ENCODE results near the gene CHN2.

Gene CHN2

DNA sequence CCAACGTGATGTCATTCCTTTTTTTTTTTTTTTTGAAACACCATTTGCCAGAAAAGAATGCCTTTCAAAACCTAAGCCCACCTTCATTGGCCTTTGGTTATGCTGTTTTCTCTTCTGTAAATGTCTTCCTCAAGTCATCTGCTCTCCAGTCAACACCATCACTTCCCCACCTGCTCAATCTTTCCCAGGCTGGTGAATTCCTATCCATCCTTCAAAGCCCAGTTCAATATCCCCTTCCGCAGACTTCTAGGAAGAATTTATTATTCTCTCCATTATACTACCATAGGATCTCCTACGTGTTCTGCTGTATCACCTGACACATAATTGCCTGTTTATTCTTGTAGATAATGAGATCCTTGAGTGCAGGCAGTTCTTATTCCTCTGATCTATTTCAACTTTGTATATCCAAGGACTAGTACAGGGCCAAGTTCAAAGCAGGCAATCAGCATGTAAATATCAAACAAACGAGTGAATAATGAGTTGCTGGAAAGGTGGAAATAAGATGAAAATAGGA is 295.6 kb downstream of the CHN2 start:
- TF ChIP-seq CTBP1 (IDR thresholded peaks at IDR 0.05; ENCODE audit: borderline replicate concordance) (no peak), BHLHE40 (IDR thresholded peaks at IDR 0.05; ENCODE audit: borderline replicate concordance) (no peak), ARNT (IDR thresholded peaks at IDR 0.05) (no peak), FOXA1 (IDR thresholded peaks at IDR 0.05) (no peak), SUZ12 (IDR thresholded peaks at IDR 0.05) (no peak), ZNF384 (IDR thresholded peaks at IDR 0.05) (no peak), PKNOX1 (IDR thresholded peaks at IDR 0.05) (no peak), TARDBP (IDR thresholded peaks at IDR 0.05) (no peak)
- DNase-seq (ENCODE audit: extremely low spot score): no peak
- ChIA-PET CTCF (no interaction called here), POLR2A (no interaction called here)

GRCh38 chr7:29494350-29494749 is 299.8 kb downstream of the CHN2 start:
- ChIA-PET CTCF (no interaction called here), POLR2A (no interaction called here)
- no peak for DNase-seq (ENCODE audit: extremely low spot score)
- TF ChIP-seq SP1 (IDR thresholded peaks at IDR 0.05): no peak
- TF ChIP-seq FOXA1 (IDR thresholded peaks at IDR 0.05): no peak
- no peak for TF ChIP-seq FOXK2 (IDR thresholded peaks at IDR 0.05)
- TF ChIP-seq NFRKB (IDR thresholded peaks at IDR 0.05): no peak
- no peak for TF ChIP-seq L3MBTL2 (conservative IDR thresholded peaks at IDR 0.05)
- no peak for TF ChIP-seq HDGF (IDR thresholded peaks at IDR 0.05; ENCODE audit: borderline replicate concordance)
- no peak for TF ChIP-seq ELF4 (IDR thresholded peaks at IDR 0.05)
- no peak for TF ChIP-seq BHLHE40 (IDR thresholded peaks at IDR 0.05; ENCODE audit: borderline replicate concordance)
- TF ChIP-seq CTBP1 (IDR thresholded peaks at IDR 0.05; ENCODE audit: borderline replicate concordance): no peak
- no peak for TF ChIP-seq FOXM1 (IDR thresholded peaks at IDR 0.05; ENCODE audit: borderline replicate concordance)
- TF ChIP-seq SUZ12 (IDR thresholded peaks at IDR 0.05): no peak
- TF ChIP-seq ZNF384 (IDR thresholded peaks at IDR 0.05): no peak
- TF ChIP-seq LEF1 (IDR thresholded peaks at IDR 0.05; ENCODE audit: borderline replicate concordance): no peak
- no peak for TF ChIP-seq TARDBP (IDR thresholded peaks at IDR 0.05)
- TF ChIP-seq ARNT (IDR thresholded peaks at IDR 0.05): no peak

- DNase-seq (ENCODE audit: extremely low spot score): no peak
- TF ChIP-seq ELF4 (IDR thresholded peaks at IDR 0.05) (no peak), HDGF (IDR thresholded peaks at IDR 0.05; ENCODE audit: borderline replicate concordance) (no peak), SP1 (IDR thresholded peaks at IDR 0.05) (no peak), ZNF384 (IDR thresholded peaks at IDR 0.05) (no peak), SUZ12 (IDR thresholded peaks at IDR 0.05) (no peak), BHLHE40 (IDR thresholded peaks at IDR 0.05; ENCODE audit: borderline replicate concordance) (no peak), PKNOX1 (IDR thresholded peaks at IDR 0.05) (no peak), NFRKB (IDR thresholded peaks at IDR 0.05) (no peak), FOXA1 (IDR thresholded peaks at IDR 0.05) (no peak), ARNT (IDR thresholded peaks at IDR 0.05) (no peak), FOXM1 (IDR thresholded peaks at IDR 0.05; ENCODE audit: borderline replicate concordance) (no peak), L3MBTL2 (conservative IDR thresholded peaks at IDR 0.05) (no peak), LEF1 (IDR thresholded peaks at IDR 0.05; ENCODE audit: borderline replicate concordance) (no peak), TARDBP (IDR thresholded peaks at IDR 0.05) (no peak), CTBP1 (IDR thresholded peaks at IDR 0.05; ENCODE audit: borderline replicate concordance) (no peak), FOXK2 (IDR thresholded peaks at IDR 0.05) (no peak)
- CTCF ChIA-PET: no interaction called here
- POLR2A ChIA-PET: no interaction called here
Observed at GRCh38 chr7:29495653-29496052, 301.1 kb downstream of the CHN2 start.

GRCh38 chr7:29496355-29497020 is 301.9 kb downstream of the CHN2 start:
- DNase-seq (ENCODE audit: extremely low spot score): no peak
- TF ChIP-seq HDGF (IDR thresholded peaks at IDR 0.05; ENCODE audit: borderline replicate concordance) (no peak), ARNT (IDR thresholded peaks at IDR 0.05) (no peak), SP1 (IDR thresholded peaks at IDR 0.05) (no peak), PKNOX1 (IDR thresholded peaks at IDR 0.05) (no peak), BHLHE40 (IDR thresholded peaks at IDR 0.05; ENCODE audit: borderline replicate concordance) (no peak), ZNF384 (IDR thresholded peaks at IDR 0.05) (no peak), LEF1 (IDR thresholded peaks at IDR 0.05; ENCODE audit: borderline replicate concordance) (no peak), NFRKB (IDR thresholded peaks at IDR 0.05) (no peak), TARDBP (IDR thresholded peaks at IDR 0.05) (no peak), FOXA1 (IDR thresholded peaks at IDR 0.05) (no peak), SUZ12 (IDR thresholded peaks at IDR 0.05) (no peak), FOXM1 (IDR thresholded peaks at IDR 0.05; ENCODE audit: borderline replicate concordance) (no peak)
- CTCF ChIA-PET: no interaction called here
- POLR2A ChIA-PET: no interaction called here

DNA sequence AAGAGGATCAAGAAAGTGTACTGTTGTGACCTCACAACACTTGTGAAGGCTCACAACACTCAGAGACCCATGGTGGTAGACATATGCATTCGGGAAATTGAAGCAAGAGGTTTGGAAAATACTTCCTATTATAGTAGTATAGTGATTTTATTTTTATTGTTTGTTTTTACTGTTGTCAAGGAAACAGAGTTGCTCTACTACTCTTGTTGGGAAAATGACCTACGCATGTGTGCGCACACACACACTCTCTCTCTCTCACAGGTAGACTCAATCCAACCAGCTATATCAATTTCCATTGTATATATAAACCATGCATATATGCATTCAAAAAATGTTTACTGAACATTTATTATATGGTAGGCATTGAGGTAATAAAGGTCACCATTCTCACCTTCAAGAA is 305.4 kb downstream of the CHN2 start:
- no peak for DNase-seq (ENCODE audit: extremely low spot score)
- CTCF ChIA-PET: no interaction called here
- POLR2A ChIA-PET: no interaction called here
- TF ChIP-seq FOXK2 (IDR thresholded peaks at IDR 0.05): no peak
- TF ChIP-seq SUZ12 (IDR thresholded peaks at IDR 0.05): no peak
- no peak for TF ChIP-seq CTBP1 (IDR thresholded peaks at IDR 0.05; ENCODE audit: borderline replicate concordance)
- TF ChIP-seq ZNF384 (IDR thresholded peaks at IDR 0.05): no peak
- no peak for TF ChIP-seq SP1 (IDR thresholded peaks at IDR 0.05)
- TF ChIP-seq FOXM1 (IDR thresholded peaks at IDR 0.05; ENCODE audit: borderline replicate concordance): no peak
- no peak for TF ChIP-seq TARDBP (IDR thresholded peaks at IDR 0.05)
- no peak for TF ChIP-seq PKNOX1 (IDR thresholded peaks at IDR 0.05)
- TF ChIP-seq NFRKB (IDR thresholded peaks at IDR 0.05): no peak
- TF ChIP-seq HDGF (IDR thresholded peaks at IDR 0.05; ENCODE audit: borderline replicate concordance): no peak
- TF ChIP-seq L3MBTL2 (conservative IDR thresholded peaks at IDR 0.05): no peak
